Measurements from ENCODE around the gene WDR6.

The WDR6 gene, protein sequence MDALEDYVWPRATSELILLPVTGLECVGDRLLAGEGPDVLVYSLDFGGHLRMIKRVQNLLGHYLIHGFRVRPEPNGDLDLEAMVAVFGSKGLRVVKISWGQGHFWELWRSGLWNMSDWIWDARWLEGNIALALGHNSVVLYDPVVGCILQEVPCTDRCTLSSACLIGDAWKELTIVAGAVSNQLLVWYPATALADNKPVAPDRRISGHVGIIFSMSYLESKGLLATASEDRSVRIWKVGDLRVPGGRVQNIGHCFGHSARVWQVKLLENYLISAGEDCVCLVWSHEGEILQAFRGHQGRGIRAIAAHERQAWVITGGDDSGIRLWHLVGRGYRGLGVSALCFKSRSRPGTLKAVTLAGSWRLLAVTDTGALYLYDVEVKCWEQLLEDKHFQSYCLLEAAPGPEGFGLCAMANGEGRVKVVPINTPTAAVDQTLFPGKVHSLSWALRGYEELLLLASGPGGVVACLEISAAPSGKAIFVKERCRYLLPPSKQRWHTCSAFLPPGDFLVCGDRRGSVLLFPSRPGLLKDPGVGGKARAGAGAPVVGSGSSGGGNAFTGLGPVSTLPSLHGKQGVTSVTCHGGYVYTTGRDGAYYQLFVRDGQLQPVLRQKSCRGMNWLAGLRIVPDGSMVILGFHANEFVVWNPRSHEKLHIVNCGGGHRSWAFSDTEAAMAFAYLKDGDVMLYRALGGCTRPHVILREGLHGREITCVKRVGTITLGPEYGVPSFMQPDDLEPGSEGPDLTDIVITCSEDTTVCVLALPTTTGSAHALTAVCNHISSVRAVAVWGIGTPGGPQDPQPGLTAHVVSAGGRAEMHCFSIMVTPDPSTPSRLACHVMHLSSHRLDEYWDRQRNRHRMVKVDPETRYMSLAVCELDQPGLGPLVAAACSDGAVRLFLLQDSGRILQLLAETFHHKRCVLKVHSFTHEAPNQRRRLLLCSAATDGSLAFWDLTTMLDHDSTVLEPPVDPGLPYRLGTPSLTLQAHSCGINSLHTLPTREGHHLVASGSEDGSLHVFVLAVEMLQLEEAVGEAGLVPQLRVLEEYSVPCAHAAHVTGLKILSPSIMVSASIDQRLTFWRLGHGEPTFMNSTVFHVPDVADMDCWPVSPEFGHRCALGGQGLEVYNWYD

DNA sequence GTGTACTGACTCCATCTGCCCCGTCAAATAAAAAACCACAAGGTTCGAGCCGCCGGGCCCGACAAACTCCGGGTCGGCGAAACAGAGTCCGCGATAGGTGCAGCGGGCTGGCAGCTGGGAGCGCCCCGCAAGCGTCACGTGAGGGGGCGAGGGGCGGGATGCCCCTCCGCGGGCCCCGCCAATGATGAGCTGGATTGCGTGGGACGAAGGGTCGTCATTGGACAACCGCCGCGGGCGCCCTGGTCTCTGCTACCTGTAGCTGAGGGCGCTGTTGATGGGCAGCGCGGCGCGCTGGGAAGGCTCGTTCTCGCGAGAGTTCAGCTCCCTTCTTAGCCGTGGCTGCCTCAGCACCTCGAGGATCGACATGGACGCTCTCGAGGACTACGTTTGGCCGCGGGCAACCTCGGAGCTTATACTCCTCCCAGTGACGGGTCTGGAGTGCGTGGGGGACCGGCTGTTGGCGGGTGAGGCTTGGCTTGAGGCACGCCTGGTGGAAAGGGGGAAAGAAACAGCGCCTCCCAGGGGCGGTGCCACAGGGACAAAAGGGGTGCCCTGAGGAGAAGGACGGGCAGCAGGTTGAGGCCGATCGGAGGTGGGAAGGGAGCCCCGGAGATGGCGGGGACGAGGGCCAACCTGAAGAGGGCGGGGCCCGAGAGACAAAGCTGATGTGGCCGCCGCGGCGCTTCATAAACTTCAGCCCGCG lies at the start of gene WDR6:
WDR6 (plus strand) TSS at position 324 of the 703 bp plus-strand sequence; CDS start at position 365, 41 bp downstream.
- peak; percentile 98 for DNase-seq

GRCh38 chr3:48960841-48961413 lies 46.3 kb upstream of the WDR6 start:
- no peak for DNase-seq

DNA sequence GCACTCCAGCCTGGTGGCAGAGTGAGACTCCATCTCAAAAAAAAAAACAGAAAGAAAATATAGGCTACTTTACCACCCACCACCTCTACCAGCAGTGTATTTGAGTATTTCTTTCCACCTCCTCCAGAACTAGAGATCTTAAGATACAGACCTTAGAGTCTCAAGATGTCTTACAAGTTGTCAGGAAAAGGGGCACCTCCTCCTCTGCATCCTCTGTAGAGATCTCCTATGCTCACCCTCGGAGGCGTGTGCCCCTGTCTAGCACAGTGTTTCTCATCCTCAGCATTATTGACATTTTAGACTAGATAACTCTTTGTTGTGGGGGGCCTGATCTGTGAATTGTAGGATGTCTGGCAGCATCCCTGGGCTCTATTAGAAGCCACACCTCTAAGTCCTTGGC lies 44.9 kb upstream of the WDR6 start:
- DNase-seq, result no peak

- no peak for DNase-seq
Observed at GRCh38 chr3:48962939-48963338, 44.3 kb upstream of the WDR6 start.

DNA sequence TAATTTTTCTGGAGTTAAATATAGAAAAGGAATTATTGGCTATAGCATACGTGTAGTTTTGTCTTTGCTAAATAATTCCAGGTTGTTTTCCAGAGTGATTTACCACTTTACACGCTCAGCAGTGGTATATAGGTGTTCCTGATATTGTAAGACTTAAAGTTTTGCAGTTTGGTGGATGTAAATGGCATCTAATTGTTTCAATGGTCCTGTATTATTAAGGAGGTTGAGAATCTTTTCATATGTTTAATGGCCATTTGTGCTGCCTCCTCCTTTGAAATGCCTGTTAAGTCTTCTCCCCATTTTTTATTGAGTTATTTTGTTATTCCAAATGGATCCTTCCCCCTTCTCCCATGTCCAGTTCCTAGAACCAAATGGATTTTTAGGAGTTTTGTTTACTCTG lies 43.6 kb upstream of the WDR6 start:
- no peak for DNase-seq

- no peak for DNase-seq
Observed at GRCh38 chr3:48966367-48966766, 40.8 kb upstream of the WDR6 start.

- no peak for DNase-seq
Observed at GRCh38 chr3:48966876-48967361, 40.3 kb upstream of the WDR6 start.

DNA sequence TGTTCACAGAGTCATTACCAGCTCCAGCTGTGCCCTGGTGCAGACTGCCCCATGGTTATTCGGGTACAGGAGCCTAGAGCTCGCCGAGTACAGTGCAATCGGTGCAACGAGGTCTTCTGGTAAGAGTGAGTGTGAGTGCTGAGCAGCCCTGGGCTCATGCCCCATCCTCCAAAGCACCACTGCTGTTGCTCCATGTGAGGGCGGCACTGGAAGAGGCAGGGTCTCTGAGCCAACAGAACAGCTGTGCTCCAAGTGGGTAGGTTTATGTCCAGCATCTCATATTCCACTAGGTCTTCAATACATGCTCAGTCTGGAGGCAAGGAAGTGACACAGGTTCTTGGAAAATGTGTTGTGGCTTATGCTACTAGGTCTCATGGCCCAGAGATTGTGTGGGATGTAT lies 36.6 kb upstream of the WDR6 start:
- no peak for DNase-seq

DNA sequence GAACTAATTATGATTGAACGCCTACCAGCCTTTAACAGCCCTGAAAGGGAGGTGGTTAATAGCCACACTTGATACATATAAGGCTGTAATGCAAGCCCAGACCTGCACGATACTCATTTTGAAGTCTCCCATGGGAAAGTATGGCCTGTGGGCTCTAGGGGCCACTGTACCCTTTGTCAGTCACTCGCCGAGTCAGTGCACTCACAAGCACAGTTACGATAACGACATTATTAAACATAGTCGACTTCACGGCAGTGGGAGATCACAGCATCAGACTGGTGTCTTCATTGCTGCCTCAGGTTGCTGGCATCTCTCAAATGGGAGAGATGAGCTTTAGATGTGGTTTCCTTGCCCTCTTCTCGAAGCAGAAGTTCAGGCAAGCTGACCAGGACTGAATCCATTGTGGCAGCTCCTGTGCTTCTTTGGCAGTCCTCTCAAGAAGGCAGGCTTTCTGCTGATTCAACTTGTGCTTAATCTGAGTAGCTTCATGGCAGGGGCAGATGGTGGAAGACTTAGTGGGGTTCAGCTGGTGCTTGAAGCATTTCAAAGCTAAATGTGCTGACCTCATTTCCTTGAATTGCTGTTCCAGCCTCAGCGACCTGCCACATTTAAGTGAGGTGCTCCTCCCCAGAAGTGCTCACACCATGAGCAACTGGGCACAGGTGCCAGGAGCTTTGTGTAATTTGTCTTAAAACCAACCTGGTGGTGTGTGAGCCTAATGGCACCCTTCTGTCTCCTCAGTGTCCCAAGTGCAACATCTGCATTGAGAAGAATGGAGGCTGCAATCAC lies 32.9 kb upstream of the WDR6 start:
- DNase-seq, result no peak

- DNase-seq, result no peak
Observed at GRCh38 chr3:48979451-48979850, 27.7 kb upstream of the WDR6 start.

DNA sequence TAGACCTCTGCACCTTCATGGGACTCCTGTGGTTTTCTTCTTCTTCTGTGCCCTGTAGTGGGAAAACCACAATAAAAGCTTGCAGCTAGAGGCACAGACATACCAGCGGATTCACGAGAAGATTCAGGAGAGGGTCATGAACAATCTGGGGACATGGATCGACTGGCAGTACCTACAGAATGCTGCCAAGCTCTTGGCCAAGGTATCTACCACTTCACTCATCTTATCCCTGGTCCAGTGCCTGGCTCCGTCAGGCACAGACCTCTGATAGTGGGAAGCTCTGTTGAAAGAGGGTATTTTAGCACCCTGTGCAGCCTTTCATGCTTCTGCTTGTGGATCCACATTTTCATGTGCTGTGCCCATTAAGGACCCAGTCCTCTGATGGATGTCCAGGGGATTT lies 26.9 kb upstream of the WDR6 start:
- DNase-seq, result no peak

DNA sequence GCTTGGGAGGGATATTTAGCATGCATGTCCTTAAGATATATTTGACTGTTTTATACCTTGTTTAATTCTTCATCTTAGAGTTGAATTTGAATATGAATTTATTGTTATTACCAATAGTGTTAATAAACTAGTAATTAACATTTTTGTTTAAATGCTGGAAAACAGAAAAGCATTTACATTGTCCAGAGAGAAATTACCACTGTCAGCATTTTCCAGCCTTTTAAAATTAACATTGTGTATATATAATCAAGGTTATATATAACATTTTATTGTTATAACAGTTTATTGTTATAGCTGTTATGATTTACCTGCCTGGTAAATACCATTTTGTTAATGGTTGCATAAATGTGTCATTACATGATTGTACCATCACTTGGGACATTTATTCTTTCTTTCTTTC lies 25.2 kb upstream of the WDR6 start:
- DNase-seq, result no peak

- DNase-seq, result no peak
Observed at GRCh38 chr3:48982686-48983085, 24.5 kb upstream of the WDR6 start.

DNA sequence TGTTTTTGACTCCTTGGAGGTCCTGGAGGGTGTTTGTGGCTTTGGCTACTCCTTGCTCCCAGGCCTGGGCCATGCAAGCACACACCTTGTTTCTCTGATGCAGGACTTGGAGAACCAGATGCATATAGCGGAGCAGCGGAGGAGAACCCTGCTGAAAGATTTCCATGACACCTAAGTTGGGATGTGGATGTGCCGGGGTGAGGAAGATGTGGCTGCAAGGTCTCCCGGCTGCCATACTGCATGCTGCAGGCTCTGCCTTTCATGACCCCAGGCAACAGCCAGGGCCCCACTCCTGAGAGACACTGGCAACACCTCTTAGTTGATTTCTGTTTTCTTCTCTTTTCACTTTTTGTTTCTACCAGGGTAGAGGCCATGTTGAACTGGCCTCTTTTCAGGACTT lies 24.1 kb upstream of the WDR6 start:
- no peak for DNase-seq

GRCh38 chr3:48984663-48985062 lies 22.5 kb upstream of the WDR6 start:
- DNase-seq, result no peak

DNA sequence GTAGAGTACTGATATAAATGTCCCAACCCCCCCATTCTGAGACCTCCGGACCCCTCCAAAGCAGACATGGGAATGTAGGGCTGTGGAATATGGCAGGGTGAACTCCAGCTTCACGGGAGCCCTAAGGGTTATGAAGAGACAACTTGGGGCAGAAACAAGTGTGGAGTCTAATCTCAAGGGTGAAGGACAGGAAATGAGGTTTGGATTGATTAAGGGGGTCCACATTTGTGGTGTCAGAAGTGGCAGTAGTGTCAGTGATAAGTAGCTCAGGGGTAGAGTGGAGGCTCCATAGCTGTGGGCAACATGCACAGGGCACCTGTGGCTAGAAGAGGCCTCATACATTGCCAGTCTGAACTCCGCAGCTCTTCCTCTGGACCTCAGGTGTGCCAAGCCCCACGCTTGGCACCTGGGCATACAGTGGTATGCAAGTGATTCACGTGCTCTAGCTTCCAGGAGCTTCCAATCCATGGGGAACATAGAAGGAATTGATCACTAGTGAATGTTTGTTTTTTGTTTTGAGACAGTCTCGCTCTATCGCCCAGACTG lies 21.3 kb upstream of the WDR6 start:
- DNase-seq, result no peak

- DNase-seq, result no peak
Observed at GRCh38 chr3:48989126-48989795, 17.9 kb upstream of the WDR6 start.

DNA sequence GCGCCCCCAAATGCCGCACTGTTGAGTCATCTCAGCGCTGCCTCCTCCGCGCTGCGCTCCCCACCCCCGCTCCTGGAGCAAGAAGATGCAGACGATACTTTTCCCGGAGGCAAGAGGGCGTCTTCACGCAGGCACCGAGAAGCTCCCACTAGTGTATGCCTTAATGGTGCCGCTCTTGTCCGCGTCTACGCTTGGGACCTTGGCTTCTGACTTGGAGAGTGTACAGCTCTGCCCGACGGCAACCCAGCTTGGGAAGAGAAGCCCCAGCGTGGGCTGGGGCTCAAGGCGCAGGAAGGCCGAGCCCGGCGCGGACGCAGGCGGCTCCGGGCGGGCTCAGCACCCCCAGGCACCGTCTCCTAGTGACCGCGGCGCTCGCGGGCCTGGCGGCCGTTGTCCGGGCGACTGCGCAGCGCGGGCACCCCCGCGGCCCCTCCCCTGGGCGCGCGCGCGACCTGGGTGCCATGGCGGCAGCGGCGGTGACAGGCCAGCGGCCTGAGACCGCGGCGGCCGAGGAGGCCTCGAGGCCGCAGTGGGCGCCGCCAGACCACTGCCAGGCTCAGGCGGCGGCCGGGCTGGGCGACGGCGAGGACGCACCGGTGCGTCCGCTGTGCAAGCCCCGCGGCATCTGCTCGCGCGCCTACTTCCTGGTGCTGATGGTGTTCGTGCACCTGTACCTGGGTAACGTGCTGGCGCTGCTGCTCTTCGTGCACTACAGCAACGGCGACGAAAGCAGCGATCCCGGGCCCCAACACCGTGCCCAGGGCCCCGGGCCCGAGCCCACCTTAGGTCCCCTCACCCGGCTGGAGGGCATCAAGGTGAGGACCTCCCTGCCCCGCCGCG lies 17.2 kb upstream of the WDR6 start, which contains the start of gene P4HTM:
P4HTM (plus strand) TSS at position 446 of the 840 bp plus-strand sequence; CDS start at position 462, 16 bp downstream.
- peak; percentile 88 for DNase-seq
